OCI-LY1 (cell line): ENCODE results near the gene CIAPIN1.
"Not testable (repeated sequence)": the region's sequence is repeated elsewhere in the genome, so short reads cannot be mapped to it uniquely, and the experiment has no call there.

Experiments
- H2AFZ ChIP-seq: fragments of 200-600 bp; sonication (generic), shearing (Covaris generic); 2 replicates; pipeline ENCODE4 v1.6.0; 2014; ENCODE audit warnings: antibody characterized with exemption, mild to moderate bottlenecking, low read length
- H3F3A ChIP-seq: fragments of 200-600 bp; sonication (generic), shearing (Covaris generic); 2 replicates; pipeline ENCODE4 v1.6.0; 2014; ENCODE audit warnings: mild to moderate bottlenecking, antibody characterized with exemption, low read length, moderate library complexity; ENCODE audit not compliant: insufficient read depth
- H3K27ac ChIP-seq: fragments of 200-600 bp; sonication (generic); 2 replicates; pipeline ENCODE4 v1.5.1; 2014; ENCODE audit warnings: low read length, mixed run types, mild to moderate bottlenecking, low read depth; ENCODE audit not compliant: poor library complexity, severe bottlenecking
- H3K27me3 ChIP-seq: fragments of 200-600 bp; sonication (generic); 2 replicates; pipeline ENCODE4 v1.6.0; 2014; ENCODE audit warnings: antibody characterized with exemption, mild to moderate bottlenecking, low read length, moderate library complexity; ENCODE audit not compliant: insufficient read depth
- H3K36me3 ChIP-seq: fragments of 200-600 bp; sonication (generic); 2 replicates; pipeline ENCODE4 v1.6.1; 2014; ENCODE audit warnings: mild to moderate bottlenecking, antibody characterized with exemption, low read length, moderate library complexity, mixed read lengths; ENCODE audit not compliant: insufficient read depth
- H3K4me1 ChIP-seq: fragments of 200-600 bp; sonication (generic); 2 replicates; pipeline ENCODE4 v1.5.1; 2014; ENCODE audit warnings: mild to moderate bottlenecking, low read length, moderate library complexity; ENCODE audit not compliant: insufficient read depth, severe bottlenecking
- H3K4me2 ChIP-seq: fragments of 200-600 bp; sonication (generic), shearing (Covaris generic); 2 replicates; pipeline ENCODE4 v1.6.1; 2014; ENCODE audit warnings: low read length
- H3K4me3 ChIP-seq: fragments of 200-600 bp; sonication (generic); 2 replicates; pipeline ENCODE4 v1.5.1; 2014; ENCODE audit warnings: low read length, low read depth, mild to moderate bottlenecking, mixed read lengths; ENCODE audit not compliant: poor library complexity, severe bottlenecking
- H3K79me2 ChIP-seq: fragments of 200-600 bp; shearing (Covaris generic); 2 replicates; pipeline ENCODE4 v1.6.1; 2016; ENCODE audit warnings: mixed run types, low read length, mixed read lengths; ENCODE audit not compliant: insufficient read depth
- H3K9ac ChIP-seq: fragments of 200-600 bp; sonication (generic), shearing (Covaris generic); 2 replicates; pipeline ENCODE4 v1.6.1; 2014; ENCODE audit warnings: mild to moderate bottlenecking, low read length, mixed read lengths
- H3K9me2 ChIP-seq: fragments of 200-600 bp; sonication (generic), shearing (Covaris generic); 2 replicates; pipeline ENCODE4 v1.6.1; 2014; ENCODE audit warnings: low read depth, mild to moderate bottlenecking, low read length, mixed read lengths
- H3K9me3 ChIP-seq: fragments of 200-600 bp; shearing (Covaris generic); 2 replicates; pipeline ENCODE4 v1.6.1; 2014; ENCODE audit warnings: low read length, mixed read lengths
- H4K20me1 ChIP-seq: fragments of 200-600 bp; sonication (generic), shearing (Covaris generic); 2 replicates; pipeline ENCODE4 v1.6.0; 2016; ENCODE audit warnings: mild to moderate bottlenecking, low read length; ENCODE audit not compliant: insufficient read depth
- EZH2 ChIP-seq: fragments of 200-600 bp; sonication (generic), shearing (Covaris generic); IDR thresholded peaks from 2 replicates; pipeline ENCODE4 v1.8.0; 2017; ENCODE audit warnings: borderline replicate concordance, mixed run types, mild to moderate bottlenecking, antibody characterized with exemption, low read length, moderate library complexity, mixed read lengths
- TF ChIP-seq, protein P1 (sequence below): fragments of 200-600 bp; sonication (generic), shearing (Covaris generic); IDR thresholded peaks from 2 replicates; pipeline ENCODE4 v1.5.1; 2017; ENCODE audit warnings: mild to moderate bottlenecking, antibody characterized with exemption, low read length, moderate library complexity, mixed read lengths

CIAPIN1 gene

DNA sequence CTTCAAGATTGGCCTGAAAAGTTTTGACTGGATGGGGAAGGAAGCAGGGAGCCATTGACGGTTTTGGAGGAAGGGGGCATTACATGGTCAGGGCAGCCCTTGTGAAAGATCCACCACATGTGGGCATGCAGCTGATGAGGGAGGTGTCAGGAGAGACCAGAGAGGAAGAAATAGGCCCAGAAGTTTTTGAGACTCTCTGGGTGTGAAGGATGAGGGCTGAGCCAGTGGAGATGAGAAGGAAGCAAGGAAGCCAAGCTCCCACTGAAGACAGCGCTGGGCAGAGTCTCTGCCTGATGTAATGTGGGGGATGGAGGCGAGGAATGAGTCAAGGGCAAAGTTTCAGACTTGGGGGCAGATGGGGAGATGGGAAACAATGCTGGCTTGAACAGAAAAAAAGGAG lies 42.1 kb downstream of the CIAPIN1 start:
- H3K36me3 ChIP-seq = no peaks in the 10 kb centered on the region
- no peak overlapping the region for H2AFZ ChIP-seq
- no peaks in the 10 kb centered on the region for H3K4me1 ChIP-seq
- no peak overlapping the region for H3K9ac ChIP-seq
- no peaks in the 10 kb centered on the region for H4K20me1 ChIP-seq
- TF ChIP-seq, protein P1, sequence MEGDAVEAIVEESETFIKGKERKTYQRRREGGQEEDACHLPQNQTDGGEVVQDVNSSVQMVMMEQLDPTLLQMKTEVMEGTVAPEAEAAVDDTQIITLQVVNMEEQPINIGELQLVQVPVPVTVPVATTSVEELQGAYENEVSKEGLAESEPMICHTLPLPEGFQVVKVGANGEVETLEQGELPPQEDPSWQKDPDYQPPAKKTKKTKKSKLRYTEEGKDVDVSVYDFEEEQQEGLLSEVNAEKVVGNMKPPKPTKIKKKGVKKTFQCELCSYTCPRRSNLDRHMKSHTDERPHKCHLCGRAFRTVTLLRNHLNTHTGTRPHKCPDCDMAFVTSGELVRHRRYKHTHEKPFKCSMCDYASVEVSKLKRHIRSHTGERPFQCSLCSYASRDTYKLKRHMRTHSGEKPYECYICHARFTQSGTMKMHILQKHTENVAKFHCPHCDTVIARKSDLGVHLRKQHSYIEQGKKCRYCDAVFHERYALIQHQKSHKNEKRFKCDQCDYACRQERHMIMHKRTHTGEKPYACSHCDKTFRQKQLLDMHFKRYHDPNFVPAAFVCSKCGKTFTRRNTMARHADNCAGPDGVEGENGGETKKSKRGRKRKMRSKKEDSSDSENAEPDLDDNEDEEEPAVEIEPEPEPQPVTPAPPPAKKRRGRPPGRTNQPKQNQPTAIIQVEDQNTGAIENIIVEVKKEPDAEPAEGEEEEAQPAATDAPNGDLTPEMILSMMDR = no peak
- TF ChIP-seq EZH2 = no peak
- no peak overlapping the region for H3K4me3 ChIP-seq
- no peaks in the 10 kb centered on the region for H3K27me3 ChIP-seq
- no peaks in the 10 kb centered on the region for H3K9me3 ChIP-seq
- no peak overlapping the region for H3K4me2 ChIP-seq
- no peaks in the 10 kb centered on the region for H3F3A ChIP-seq
- no peak overlapping the region for H3K27ac ChIP-seq
- no peaks in the 10 kb centered on the region for H3K79me2 ChIP-seq
- H3K9me2 ChIP-seq = no peaks in the 10 kb centered on the region

DNA sequence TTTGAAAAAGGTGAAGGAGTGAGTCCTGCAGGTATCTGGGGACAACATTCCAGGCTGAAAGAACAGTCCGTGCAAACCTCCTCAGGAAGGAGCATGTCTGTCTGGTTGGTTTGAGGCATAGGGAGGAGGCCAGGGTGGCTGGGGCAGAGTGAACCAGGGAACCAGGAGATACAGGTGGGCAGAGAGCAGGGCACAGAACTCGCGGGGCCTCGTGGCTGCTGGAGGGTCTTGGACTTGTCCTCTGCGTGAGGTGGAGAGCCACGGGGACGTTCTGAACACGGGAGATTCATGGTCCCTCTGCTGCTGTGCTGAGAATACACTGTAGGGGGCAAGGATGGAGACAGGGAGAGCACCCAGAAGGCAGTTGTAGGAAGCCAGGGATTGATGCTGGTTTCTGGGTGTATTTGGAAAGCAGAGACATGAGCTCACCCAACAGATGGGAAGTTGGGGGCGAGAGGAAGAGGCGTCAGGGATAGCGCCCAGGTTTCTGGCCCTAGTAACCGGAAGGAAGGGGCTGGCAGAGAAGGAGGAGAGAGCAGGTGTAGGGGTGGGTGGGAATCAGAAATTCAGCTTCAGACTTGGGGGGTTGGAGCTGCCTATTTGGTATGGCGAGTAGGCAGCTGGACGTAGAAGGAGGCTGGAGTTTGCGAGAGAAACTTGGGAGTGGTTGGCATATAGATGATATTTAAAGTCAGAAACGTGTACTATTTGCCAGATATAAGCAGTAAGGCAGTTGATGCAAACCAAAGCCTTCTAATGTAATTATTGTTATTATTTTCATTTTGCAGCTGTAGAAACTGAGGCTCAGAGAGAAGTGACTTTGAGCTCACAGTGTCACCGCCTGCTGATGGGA lies 43.0 kb downstream of the CIAPIN1 start, which contains the start of gene CCL17:
Gene CCL17, plus strand, starts transcription at position 803 of the 853 bp plus-strand sequence. CDS start 9,166 bp downstream, outside the sequence.
- Histone ChIP-seq H3K4me2 (no peak within 1 kb of the TSS), H3K9ac (no peak within 1 kb of the TSS), H3K4me1 (no peaks in the 10 kb centered on the region), H3K27me3 (no peaks in the 10 kb centered on the region), H3K9me2 (no peaks in the 10 kb centered on the region), H2AFZ (no peak within 1 kb of the TSS), H3K27ac (no peak within 1 kb of the TSS), H3K79me2 (no peaks in the 10 kb centered on the region), H4K20me1 (no peaks in the 10 kb centered on the region), H3K9me3 (no peaks in the 10 kb centered on the region), H3K36me3 (no peaks in the 10 kb centered on the region), H3K4me3 (no peak within 1 kb of the TSS), H3F3A (no peaks in the 10 kb centered on the region)
- TF ChIP-seq, protein P1 = no peak
- no peak for TF ChIP-seq EZH2

DNA sequence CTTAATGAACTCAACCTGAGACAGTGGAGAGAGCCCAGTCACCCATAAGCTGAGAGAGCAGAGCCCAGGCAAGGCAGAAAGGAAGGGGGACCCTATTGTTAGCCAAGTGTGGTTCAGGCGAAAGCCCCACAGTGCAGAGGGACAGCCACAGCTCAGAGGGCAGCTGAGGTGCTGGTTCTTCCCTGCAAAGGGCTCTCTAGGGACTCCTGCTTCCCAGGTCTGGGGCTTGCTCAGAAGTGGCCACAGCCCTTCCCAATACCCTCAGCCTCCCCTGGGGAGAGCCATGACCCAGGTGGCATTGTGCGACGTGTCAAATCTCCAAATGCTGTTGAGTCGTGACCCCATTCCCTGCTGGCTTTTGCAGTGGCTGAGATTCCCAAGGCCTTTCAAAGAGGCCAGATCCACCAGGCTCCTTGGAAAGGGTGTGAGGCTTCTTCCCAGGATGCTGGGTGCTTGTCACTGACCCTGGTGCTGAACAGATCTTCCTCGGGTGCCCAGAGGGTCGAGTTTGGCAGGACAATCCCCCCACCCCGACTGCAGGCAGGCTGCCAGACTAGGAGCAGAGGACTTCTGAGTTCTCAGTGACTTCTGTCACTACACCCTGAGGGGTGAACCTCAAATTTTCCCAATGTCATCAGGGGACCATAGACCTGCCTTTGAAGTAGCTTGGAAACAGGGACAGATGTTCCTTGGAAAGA lies 45.1 kb downstream of the CIAPIN1 start:
- Histone ChIP-seq H3K4me3 (no peak overlapping the region), H3K9me3 (no peaks in the 10 kb centered on the region), H3K79me2 (no peaks in the 10 kb centered on the region), H3K9me2 (no peaks in the 10 kb centered on the region), H4K20me1 (no peaks in the 10 kb centered on the region), H3K4me1 (no peaks in the 10 kb centered on the region), H3K4me2 (no peak overlapping the region), H2AFZ (no peak overlapping the region), H3K27me3 (no peaks in the 10 kb centered on the region), H3F3A (no peaks in the 10 kb centered on the region), H3K9ac (no peak overlapping the region), H3K36me3 (no peaks in the 10 kb centered on the region), H3K27ac (no peak overlapping the region)
- TF ChIP-seq, protein P1 = no peak
- no peak for TF ChIP-seq EZH2

DNA sequence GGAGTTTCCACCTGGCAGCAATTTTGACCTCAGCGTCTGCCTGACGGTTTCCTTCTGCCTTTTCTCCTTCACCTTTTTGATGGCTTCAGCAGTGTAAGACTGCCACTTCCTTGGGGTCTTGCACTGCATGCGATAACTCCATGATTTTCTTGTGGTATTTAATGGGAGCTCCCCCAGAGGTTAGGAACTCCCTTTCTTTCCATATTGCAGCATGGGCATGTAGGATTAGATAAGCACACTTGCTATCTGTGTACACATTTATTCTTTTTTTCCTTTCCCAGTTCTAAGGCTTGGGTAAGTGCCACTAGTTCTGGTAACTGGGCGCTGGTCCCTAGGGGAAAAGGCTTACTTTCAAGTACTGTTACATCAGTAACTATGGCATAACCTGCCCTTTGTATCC lies 49.7 kb downstream of the CIAPIN1 start:
- not testable (repeated sequence) for H2AFZ ChIP-seq, H3K4me1 ChIP-seq, H3K9me3 ChIP-seq, H3K27me3 ChIP-seq, H3K4me2 ChIP-seq, H3K36me3 ChIP-seq, H3K27ac ChIP-seq, H4K20me1 ChIP-seq, H3K4me3 ChIP-seq, H3K79me2 ChIP-seq, H3K9me2 ChIP-seq, H3K9ac ChIP-seq, H3F3A ChIP-seq
